Measurements from ENCODE around the gene FMN1. TPM values are rescaled to one million over a fixed set of nuclear protein-coding genes. Genes with fewer than 3 reads are reported as not detected.

The FMN1 gene
- total RNA-seq, 4 donors from 2014 or later: 32.6 to 102 (median 63.0) TPM

- in situ Hi-C loops (cut with MboI; ENCODE audit: low pct_ligation_motif_present in 1 of 4, low pct_unique_long_range_greater_than_20kb in 1 of 4, low sequenced_read_pairs in 3 of 4) (loop anchor here (5.0 to 25.0 kb wide), 4 partner anchors 325 to 335 kb away; no protein-coding TSS in a partner anchor), intact Hi-C loops (cut with DNase I; ENCODE audit: low total_unique reads) (loop anchor here (5.0 kb wide), 1 partner anchor 328 kb away; no protein-coding TSS in a partner anchor)
- Histone ChIP-seq H3K27me3 (no peaks in the 10 kb centered on the region), H3K4me3 (no peak overlapping the region), H3K27ac (no peak overlapping the region), H3K4me1 (peaks cover 0 to 7% (median 0%) of the 10 kb centered on the region in 4 donors), H3K36me3 (no peaks in the 10 kb centered on the region), H3K9me3 (no peaks in the 10 kb centered on the region)
- no peak for DNase-seq
- TF ChIP-seq EP300 (IDR thresholded peaks at IDR 0.05; ENCODE audit: low read depth) (no peak), CTCF (IDR thresholded peaks at IDR 0.05) (no peak), POLR2A (IDR thresholded peaks at IDR 0.05) (no peak), POLR2AphosphoS5 (IDR thresholded peaks at IDR 0.05) (no peak)
- 81 to 84% methylated on average over 4 of the region's 4 CpGs for WGBS, 2 donors (ENCODE audit: low coverage in 1 of 2)
These were observed 204.4 kb downstream of the FMN1 start for GRCh38 chr15:32990071-32990470.

DNA sequence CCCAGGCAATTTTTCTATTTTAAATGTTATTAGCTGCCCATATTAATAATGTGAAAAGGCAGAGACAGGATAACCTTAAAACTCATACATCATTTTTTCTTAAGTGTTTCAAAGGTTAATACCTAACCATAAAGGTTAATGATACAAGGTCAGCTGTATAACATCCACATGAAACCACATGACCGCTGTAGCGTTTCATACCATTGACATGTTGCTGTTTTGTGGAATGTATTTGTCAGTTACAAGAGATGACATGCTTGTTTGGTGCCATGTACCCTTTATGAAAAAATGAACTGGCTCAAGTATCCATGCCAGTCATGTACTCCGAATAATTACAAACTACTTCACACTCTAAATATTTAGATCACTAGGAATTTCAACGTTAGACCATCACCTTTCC is 207.4 kb downstream of the FMN1 start:
- no peak for DNase-seq
- no peak overlapping the region for H3K27ac ChIP-seq
- H3K4me3 ChIP-seq: no peak overlapping the region
- WGBS, 2 donors (ENCODE audit: low coverage in 1 of 2): 63 to 77% methylated on average over 3 to 4 of the region's 4 CpGs
- no peaks in the 10 kb centered on the region for H3K9me3 ChIP-seq
- H3K27me3 ChIP-seq: no peaks in the 10 kb centered on the region
- no peak for TF ChIP-seq POLR2AphosphoS5 (IDR thresholded peaks at IDR 0.05)
- TF ChIP-seq CTCF (IDR thresholded peaks at IDR 0.05): no peak
- TF ChIP-seq POLR2A (IDR thresholded peaks at IDR 0.05): no peak
- TF ChIP-seq EP300 (IDR thresholded peaks at IDR 0.05; ENCODE audit: low read depth): no peak
- peaks cover 0 to 7% (median 0%) of the 10 kb centered on the region in 4 donors for H3K4me1 ChIP-seq
- in situ Hi-C loops (cut with MboI; ENCODE audit: low pct_ligation_motif_present in 1 of 4, low pct_unique_long_range_greater_than_20kb in 1 of 4, low sequenced_read_pairs in 3 of 4) (loop anchor here in 1 of 4 donors (25.0 kb wide), 1 partner anchor 325 kb away; no protein-coding TSS in a partner anchor), intact Hi-C loops (cut with DNase I; ENCODE audit: low total_unique reads) (no loop called here)
- H3K36me3 ChIP-seq: no peaks in the 10 kb centered on the region

GRCh38 chr15:32986147-32986546 is 208.4 kb downstream of the FMN1 start:
- Histone ChIP-seq H3K9me3 (no peaks in the 10 kb centered on the region), H3K27me3 (no peaks in the 10 kb centered on the region), H3K27ac (no peak overlapping the region), H3K4me3 (no peak overlapping the region), H3K36me3 (no peaks in the 10 kb centered on the region), H3K4me1 (peaks cover 0 to 7% (median 0%) of the 10 kb centered on the region in 4 donors)
- intact Hi-C loops (cut with DNase I; ENCODE audit: low total_unique reads): no loop called here
- TF ChIP-seq CTCF (IDR thresholded peaks at IDR 0.05) (no peak), EP300 (IDR thresholded peaks at IDR 0.05; ENCODE audit: low read depth) (no peak), POLR2AphosphoS5 (IDR thresholded peaks at IDR 0.05) (no peak), POLR2A (IDR thresholded peaks at IDR 0.05) (no peak)
- in situ Hi-C loops (cut with MboI; ENCODE audit: low pct_ligation_motif_present in 1 of 4, low pct_unique_long_range_greater_than_20kb in 1 of 4, low sequenced_read_pairs in 3 of 4): loop anchor here in 1 of 4 donors (25.0 kb wide), 1 partner anchor 324 kb away; no protein-coding TSS in a partner anchor
- 59 to 80% methylated on average over 1 to 2 of the region's 2 CpGs for WGBS, 2 donors (ENCODE audit: low coverage in 1 of 2)
- no peak for DNase-seq

GRCh38 chr15:32983679-32984078 is 210.8 kb downstream of the FMN1 start:
- no peak overlapping the region for H3K27ac ChIP-seq
- no peak overlapping the region for H3K4me3 ChIP-seq
- no peak for DNase-seq
- in situ Hi-C loops (cut with MboI; ENCODE audit: low pct_ligation_motif_present in 1 of 4, low pct_unique_long_range_greater_than_20kb in 1 of 4, low sequenced_read_pairs in 3 of 4) (loop anchor here in 1 of 4 donors (25.0 kb wide), 1 partner anchor 321 kb away; no protein-coding TSS in a partner anchor), intact Hi-C loops (cut with DNase I; ENCODE audit: low total_unique reads) (no loop called here)
- no peaks in the 10 kb centered on the region for H3K36me3 ChIP-seq
- no peaks in the 10 kb centered on the region for H3K27me3 ChIP-seq
- TF ChIP-seq POLR2AphosphoS5 (IDR thresholded peaks at IDR 0.05) (no peak), CTCF (IDR thresholded peaks at IDR 0.05) (no peak), EP300 (IDR thresholded peaks at IDR 0.05; ENCODE audit: low read depth) (no peak), POLR2A (IDR thresholded peaks at IDR 0.05) (no peak)
- WGBS, 2 donors (ENCODE audit: low coverage in 1 of 2): 82 to 84% methylated on average over 7 of the region's 7 CpGs
- H3K9me3 ChIP-seq: no peaks in the 10 kb centered on the region
- peaks cover 0 to 7% (median 0%) of the 10 kb centered on the region in 4 donors for H3K4me1 ChIP-seq

Data from transverse colon (tissue), 4 donors.